Right ventricle myocardium inferior (tissue), 1 donor: Measurements from ENCODE around the gene NIPAL3. TPM values are rescaled to one million over a fixed set of nuclear protein-coding genes. Genes with fewer than 3 reads are reported as not detected.

Experiments
- total RNA-seq: library from RNA; stranded (reverse); fragmentation: NEBNext Ultra II Directional; extraction: Animal tissue kit (Norgen Biotek cat#: 25700); gene quantifications from one replicate; pipeline ENCODE4 v1.2.1, GENCODE V29; 2021
- donor health status: DM: no; HTN: yes; CAD: no; lungs with severe emphysema.

The NIPAL3 gene
- total RNA-seq, 1 donor from 2014 or later = 30.9 TPM

Other genes starting within 250 kb of the NIPAL3 start
- gene IFNLR1, start 228.5 kb upstream of the NIPAL3 start, total RNA-seq = 2.8 TPM
- not detected for gene GRHL3, start 96.4 kb upstream of the NIPAL3 start, total RNA-seq
- gene STPG1, start 2.0 kb upstream of the NIPAL3 start, total RNA-seq = 6.8 TPM
- gene RCAN3, start 87.0 kb downstream of the NIPAL3 start, total RNA-seq = 5.9 TPM
- 0.22 TPM for gene NCMAP, start 140.3 kb downstream of the NIPAL3 start, total RNA-seq
- gene SRRM1, start 227.5 kb downstream of the NIPAL3 start, total RNA-seq = 58.8 TPM